GM19023 (cell line): ENCODE data around the gene B3GALT6.
"Not testable (repeated sequence)": the region's sequence is repeated elsewhere in the genome, so short reads cannot be mapped to it uniquely, and the experiment has no call there.

Source experiments
- ATAC-seq: cut with Tn5 transposase; IDR thresholded peaks from one replicate; pipeline ENCODE4 v1.9.1; 2021; ENCODE audit warnings: mild to moderate bottlenecking, moderate library complexity; ENCODE audit not compliant: unreplicated experiment

The B3GALT6 gene

DNA sequence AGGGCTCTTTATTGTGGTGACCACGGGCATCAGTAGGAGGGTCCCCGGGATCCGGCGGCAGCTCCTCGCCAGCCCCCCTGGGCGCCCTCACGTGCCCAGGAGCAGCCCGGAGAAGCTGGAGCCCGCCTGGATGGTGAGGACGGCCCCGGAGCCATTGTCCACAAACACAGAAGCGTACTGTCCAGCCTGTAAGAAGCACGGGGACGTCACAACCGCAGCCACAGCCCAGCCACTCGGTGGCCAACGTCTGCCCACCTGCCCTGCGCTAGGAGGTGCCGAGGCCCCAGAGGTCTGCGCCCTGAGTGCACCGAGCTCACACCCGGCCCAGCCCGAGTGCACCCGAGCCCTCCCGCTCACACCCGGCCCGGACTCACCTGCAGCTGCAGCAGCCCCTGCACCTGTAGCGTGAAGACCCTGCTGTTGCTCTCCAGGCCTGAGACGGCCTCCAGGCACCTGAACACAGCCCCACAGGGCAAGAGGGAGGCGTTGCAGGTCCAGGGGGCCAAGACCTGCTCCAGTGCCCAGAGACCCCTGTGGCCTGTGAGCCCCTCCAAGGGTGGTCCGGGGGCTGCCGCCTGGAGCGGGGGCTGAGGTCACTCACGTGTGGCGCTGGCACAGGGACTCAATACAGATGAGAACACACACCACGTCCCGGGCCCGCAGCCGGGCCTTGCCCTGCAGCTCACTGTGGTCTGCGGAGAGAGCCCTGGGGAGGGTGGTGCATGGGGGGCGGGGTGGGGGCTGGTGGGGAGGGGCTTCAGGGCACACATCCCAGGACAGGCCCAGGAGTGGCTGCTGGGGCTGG is 10.6 kb downstream of the B3GALT6 start:
- no peak for ATAC-seq

DNA sequence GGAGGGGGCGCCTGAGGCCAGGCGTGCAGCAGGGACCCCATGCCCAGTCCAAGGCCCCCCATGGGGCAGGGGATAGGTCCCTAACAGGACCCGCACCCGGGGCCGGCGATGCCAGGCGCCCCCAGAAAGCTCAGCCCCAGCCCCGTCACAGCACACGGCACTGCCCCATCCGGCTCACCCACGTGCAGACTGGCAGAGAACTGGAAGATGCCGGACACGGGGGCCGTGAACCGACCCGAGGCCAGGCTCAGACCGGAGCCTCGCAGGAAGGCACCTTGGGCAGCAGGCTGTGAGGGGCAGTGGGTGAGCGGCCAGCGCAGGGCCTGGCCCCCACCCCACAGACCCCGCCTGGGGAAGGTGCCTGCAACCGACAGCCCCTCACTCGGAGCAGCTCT is 11.2 kb downstream of the B3GALT6 start:
- no peak for ATAC-seq

DNA sequence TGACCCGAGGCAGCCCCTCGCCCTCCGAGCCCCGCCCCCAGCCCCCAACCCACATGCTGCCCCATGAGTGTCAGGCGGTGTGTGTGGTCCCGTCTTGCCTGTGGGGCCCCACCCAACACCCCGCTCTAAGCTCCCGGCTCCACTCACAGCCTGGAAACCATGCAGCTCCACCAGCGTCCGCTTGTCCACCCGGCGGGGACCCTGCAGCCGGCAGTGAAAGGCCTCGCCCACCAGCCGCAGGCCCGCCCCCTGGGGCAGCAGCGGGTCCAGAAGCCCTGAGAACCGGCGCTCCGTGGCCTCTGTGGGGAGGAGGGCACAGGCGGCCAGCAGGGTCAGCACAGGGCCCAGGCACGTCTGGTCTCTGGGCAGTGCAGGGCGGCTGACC is 11.8 kb downstream of the B3GALT6 start:
- no peak for ATAC-seq

DNA sequence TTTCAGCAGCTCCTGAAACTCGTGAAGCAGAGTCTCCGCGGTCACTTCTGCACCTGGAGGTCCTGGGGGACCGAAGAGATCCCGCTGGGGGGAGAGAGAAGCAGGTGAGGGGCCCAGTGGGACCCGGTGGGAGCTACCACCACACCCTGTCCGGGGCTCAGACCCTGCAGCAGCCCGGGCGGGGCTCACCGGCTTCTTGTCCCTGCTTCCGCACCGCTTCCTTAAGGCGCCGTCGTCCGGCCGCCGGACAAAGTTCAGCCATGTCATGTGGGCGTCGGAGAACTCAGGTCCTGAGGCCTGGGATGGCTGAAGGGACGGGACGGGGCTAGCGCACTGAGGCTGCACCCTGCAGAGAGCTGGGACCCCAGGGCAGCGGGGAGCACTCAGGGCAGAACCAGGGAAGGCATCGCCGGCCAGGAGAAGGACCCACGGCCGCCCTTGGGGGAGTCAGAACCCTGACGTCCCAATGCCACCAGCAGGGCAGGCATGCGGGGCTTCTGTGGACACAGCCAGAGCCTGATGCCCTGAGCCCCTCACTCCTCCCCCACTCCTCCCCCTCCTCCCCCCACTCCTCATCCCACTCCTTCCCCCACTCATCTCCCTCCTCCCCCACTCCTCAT is 12.3 kb downstream of the B3GALT6 start:
- ATAC-seq, result no peak

DNA sequence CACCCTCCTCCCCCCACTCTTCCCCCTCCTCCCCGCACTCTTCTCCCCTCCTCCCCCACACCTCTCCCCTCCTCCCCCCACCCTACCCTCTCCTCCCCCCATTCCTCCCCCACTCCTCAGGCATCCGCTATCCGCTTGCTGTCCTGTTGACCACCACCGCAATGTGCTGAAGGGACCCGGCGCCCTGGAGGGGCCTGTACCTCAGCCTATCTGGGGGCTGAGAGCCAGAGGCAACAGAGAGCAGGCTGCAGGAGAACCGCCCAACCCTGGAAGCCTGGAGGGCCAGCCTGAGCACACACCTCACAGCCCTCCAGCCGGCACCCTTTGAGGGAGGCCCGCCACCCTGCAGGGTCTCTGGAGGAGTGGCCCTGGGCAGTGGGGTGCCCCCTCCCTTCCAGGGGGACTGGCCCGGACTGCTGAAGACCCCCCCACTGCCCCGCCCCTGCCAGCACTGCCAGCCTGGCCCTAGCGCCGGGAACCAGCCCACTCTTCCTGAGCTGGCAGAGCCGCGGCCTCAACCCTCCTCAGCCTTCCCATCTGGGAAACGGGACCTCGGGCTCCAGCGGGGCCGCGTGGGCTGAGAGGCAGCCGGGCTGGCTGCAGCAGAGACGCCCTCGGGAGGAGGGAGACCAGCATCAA is 13.3 kb downstream of the B3GALT6 start:
- ATAC-seq, result no peak

DNA sequence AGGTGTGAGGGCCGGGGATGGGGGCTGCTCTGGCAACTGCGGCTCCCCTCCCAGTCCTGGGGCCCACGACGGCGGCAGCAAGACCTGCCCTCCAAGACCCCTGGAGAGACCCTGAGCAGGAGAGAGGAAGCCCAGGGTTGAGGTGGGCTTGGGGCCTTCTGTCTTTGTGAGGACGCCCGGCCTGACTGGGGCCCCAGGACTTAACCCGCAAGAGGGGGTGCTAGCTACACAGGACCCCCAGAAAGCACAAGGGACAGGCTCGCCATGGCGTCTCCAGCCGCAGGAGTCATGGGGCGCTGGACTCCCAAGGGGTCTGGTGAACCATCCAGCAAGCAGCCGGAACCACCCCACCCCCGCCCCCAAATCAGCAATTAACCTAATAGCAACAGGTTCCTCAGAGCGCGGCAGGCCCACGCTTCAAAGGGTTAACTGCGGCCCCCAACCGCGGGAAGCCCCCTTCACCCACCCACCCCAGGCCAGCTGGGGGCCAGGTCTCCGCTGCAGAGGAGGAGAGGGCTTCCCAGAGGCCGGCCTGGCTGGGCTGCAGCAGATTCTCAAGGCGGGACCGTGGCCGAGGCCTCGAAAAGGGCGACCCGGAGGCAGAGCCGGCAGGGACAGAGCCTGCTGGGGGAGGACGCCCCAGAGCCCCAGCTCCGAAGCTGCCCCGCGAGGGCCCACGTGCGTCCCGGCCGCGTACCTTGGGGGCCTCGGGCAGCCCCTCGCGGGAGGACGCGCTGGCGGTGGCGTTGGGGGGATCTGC is 14.0 kb downstream of the B3GALT6 start:
- ATAC-seq, result no peak

DNA sequence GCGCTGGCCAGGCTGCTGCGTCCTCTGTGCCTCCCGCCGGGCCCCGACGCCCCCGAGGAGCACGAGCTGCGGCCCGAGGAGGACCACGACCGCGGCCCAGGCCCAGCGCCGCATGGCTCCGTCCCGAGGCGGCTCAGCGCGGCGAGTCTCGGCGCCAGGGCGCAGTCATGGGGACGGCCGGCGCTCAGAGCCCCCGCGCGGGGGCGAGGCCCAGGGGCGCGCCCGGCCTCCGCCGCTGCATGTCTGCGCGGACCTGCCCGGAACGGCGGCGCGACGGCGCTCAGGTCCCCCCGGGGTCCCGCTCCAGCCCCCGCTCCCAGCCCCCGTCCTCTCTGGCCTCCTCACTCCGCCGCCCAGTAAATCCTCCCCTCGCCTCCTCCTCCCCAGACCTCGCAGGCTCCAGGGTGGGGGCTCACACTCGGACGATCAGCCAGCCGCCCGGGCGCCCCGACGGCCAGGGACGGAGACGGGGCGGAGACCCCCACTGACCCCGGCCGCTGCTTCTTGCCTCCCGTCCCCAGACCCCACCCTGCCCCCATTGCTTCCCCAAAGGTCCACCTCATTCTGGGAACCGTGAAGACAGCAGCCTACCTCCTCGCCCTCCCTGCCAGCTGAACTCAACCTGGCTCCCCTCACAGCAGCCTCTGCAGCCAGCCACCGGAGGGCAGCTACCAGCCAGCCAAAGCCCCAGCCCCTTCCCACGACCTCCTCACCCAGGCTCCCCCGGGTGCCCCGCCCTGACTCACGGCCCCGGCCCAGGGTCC is 14.7 kb downstream of the B3GALT6 start, which contains the start of gene C1QTNF12:
TSS of gene C1QTNF12 (minus strand) at position 146 of the 764 bp plus-strand sequence. CDS start at position 114, 32 bp downstream.
- ATAC-seq, result no peak

DNA sequence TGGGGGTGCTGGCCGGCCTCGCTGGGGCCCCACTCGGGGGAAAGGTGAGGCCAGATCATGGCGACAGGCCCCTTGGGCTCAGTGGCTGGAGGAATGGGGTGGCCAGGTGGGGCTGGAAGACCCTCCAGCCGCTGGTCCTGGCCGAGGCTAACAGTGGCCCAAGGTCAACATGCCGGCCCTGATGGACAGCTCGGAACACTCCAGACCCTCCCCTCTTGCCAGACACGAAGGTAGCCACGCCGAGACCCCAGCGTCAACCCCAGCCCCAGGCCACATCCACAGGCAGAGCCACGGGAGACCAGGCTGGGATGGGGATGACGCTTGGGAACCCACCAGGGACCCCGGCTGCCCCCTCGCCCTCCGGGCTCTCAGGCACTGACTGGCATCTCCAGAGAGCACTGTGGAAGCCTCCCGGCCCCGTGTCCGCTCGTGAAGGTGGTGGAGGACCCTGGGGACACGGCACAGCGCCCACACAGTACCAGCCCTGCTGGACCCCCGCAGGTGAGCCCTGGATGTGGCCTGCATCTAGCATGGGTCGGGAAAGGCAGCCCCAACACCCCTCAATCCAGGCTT is 15.4 kb downstream of the B3GALT6 start:
- ATAC-seq, result no peak

DNA sequence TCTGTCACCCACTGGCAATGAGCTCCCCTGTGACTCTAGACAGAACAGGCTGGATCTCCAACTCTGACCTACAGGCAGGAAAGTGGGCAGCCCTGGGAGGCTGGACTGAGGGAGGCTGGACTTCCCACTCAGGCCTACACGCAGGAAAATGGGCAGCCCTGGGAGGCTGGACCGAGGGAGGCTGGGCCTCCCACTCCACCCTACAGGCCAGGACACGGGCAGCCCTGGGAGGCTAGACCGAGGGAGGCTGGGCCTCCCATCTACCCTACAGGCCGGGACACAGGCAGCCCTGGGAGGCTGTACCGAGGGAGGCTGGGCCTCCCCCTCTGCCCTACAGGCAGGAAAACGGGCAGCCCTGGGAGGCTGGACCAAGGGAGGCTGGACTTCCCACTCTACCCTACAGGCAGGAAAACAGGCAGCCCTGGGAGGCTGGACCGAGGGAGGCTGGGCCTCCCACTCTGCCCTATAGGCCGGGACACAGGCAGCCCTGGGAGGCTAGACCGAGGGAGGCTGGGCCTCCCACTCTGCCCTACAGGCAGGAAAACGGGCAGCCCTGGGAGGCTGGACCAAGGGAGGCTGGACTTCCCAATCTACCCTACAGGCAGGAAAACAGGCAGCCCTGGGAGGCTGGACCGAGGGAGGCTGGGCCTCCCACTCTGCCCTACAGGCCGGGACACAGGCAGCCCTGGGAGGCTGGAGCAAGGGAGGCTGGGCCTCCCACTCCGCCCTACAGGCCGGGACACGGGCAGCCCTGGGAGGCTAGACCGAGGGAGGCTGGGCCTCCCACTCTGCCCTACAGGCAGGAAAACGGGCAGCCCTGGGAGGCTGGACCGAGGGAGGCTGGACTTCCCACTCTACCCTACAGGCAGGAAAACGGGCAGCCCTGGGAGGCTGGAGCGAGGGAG is 16.2 kb downstream of the B3GALT6 start:
- not testable (repeated sequence) for ATAC-seq

DNA sequence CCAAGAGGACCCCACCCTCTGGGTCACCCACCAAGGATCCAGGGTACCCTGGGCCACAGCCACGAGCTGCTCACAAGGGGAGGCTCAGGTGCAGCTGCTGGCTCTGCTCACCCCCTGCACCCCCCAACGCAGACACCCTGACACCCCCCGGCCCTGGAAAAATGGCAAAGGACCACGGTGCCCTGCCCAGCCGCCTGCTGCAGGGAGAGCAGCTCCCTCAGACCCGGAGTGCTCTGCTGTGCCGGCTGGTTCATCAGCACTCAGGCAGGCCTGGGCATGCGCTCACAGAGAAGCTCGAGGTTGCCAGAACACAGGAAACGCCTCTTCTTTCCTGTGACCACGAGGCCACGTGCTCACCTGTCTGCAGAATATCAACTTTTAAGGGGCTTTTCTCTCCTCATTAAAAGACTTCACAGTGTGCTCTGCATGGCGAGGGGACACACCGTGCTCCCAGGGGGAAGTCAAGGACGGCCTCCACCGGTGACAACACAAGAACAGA is 18.8 kb downstream of the B3GALT6 start:
- no peak for ATAC-seq

DNA sequence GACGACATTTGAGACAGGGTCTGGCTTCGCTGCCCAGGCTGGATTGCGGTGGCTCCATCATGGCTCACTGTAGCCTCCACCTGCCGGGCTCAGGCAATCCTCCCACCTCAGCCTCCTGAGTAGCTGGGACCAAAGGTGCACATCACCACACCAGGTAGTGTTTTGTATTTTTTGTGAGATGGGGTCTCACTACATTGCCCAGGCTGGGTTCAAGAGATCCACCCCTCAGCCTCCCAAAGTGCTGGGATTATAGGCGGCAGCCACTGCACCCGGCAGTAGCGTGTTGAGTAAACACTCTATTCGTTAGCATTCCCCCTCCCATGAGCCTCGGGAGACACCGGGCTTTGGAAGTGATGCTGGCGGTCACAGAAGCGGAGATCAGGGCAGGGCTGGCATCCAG is 21.3 kb downstream of the B3GALT6 start:
- no peak for ATAC-seq

DNA sequence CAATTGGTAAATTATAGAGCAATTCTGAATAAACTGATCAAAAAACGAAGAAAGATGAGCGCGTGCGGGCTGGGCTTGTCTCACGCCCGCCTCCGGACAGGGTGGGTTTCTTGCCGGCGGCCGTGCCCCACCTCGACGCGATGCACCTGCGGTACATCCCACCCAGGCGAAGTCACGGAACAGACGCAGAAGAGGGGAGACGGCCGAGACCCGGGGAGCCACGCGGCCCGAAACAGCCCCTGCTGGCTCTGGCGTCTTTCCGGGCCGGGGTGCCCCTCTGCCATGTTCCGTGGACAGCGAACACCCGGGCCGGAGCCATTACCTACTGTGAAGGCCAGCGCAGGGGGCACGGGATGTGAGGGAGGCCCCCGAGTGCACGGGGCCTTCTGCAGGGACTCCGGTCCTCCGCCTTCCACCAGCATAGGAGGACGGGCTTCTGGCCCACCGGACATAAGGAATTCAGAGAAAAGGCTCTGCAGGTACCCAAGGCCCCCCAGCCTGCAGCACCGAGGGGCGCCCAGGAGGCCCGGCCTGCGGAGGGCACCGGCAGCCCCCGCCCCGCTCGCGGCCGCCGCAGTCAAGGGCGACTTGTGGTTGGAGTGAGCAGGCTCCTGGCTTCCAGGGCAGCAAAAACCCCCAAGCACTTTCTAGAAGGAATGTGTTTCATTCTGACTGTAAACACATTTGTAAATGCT is 22.1 kb downstream of the B3GALT6 start:
- no peak for ATAC-seq

DNA sequence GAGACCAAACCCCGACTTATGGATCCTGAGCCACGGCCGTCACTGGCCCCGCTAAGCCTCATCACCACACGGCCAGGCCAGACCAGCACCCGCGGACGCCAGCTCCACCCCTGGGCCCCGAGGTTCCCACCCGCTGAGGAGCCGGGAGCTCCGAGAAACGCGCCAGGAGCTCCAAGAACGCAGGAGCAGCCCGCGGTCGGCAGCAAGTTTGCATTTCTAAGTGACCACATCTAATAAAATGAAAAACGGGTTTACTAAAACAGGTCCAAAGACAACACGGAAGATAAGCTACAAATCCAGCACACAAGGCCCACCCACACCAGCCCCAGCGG is 22.6 kb downstream of the B3GALT6 start:
- ATAC-seq, result no peak

DNA sequence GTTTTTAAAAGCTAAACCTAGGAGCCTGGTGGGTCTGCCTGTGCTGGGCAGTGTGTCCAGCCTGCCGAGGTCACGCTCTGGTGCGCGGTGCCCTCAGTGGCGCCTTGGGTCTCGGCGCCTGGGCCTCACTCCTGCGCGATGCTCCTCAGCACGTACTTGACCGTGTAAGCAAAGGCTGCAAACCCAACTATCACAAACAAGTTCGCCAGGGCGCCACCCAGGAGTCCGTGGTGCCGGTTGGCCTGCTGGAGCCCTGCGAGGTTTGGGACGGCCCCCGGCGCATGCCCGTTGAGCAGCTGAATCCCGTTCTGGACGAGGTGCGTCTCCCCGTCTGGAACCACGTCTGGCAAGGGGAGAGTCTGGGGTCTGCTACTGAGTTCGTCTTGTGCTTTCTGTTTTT is 23.0 kb downstream of the B3GALT6 start:
- ATAC-seq, result no peak

DNA sequence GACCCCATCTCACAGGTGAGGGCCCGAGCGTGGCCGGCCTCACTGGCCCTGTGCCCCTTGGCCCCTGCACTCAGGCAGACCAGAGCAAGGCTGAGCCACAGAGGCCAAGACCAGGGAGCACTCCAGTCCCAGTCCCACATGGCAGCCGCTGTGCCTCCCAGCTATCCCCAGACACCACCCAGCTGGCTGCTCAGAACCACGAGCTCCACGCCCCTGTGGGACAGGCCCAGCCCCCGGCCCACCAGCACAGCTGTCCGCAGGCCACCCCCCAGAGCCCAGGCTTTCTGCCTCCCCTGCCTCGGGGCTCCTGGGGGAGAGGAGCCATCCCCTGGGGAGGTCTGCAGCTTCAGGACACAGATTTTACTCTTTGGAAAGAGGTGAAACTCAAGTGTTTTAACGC is 23.6 kb downstream of the B3GALT6 start:
- ATAC-seq, result no peak

DNA sequence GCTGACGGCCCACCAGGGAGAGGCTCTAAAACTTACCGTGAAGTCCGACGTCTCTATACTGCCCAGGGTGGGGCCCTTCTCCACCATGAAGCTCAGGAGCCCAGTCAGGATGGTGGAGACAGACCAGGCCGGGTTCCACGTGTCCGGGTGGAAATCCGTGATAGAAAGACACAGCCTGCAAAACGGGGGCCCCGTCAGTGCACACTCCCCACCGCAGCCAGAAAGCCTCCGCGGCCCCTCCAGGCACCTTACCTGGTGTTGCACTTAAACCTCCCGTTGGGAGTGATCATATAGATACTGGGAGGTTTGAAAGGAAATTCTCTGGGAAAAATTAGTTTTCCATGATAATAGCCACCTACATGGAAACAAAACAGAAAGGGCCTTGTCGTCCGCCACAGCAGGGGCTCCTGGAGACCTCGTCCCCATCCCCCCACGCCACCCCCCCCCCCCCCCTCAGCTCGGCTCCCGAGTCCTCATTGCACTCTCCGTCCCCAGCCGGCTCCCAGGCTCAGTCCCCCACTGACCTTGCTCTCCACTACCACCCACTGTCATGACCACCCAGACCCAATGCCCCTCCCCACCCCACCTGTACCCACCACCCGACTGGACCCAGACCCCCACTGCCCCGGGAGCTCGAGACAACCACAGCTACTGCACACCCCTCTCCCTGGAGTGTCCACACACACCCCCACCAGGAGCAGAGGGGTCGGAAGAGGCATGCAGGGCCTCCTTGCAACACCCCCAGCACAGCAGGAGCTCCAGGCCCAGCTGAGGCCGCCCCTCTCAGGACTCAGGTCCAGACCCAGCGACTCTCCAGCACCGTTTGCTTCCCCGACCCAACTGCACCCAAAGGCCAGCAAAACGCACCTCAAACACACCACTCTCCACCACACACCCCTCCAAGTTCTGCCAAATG is 25.2 kb downstream of the B3GALT6 start:
- no peak for ATAC-seq

DNA sequence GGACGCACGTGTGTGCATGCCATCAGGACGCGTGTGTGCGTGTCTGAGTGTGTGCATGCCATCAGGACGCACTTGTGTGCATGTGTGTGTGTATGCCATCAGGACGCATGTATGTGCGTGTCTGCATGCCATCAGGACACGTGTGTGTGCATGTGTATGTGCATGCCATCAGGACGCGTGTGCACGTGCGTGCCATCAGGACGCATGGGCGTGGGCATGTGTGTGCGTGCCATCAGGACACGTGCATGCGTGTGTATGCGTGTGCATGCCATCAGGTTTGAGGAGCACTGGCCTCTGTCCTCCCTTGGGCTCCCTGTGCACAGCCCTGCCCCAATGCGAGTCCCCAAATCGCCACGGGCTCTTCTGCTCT is 27.1 kb downstream of the B3GALT6 start:
- ATAC-seq, result no peak

DNA sequence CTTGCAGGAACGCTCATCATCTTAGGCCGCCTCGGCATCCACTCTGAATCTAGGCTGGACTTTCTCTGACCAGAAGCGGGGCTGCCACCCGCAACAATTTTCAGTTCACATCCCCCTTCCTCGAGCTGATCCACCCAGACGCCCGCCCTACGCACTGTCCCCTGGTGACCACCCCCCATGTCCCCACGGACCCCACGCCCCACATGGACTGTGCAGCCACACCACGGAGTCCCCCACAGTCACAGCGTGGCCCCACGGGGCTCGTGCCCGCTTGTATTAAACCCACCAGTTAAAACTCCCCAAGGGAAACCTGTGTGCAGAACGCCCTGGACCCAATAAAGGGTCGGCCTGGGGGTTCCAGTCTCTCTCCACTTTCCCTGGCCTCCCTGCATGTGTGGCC is 27.5 kb downstream of the B3GALT6 start:
- ATAC-seq, result no peak
